GM12878 (cell line): ENCODE data around the gene HORMAD1. TPM values are rescaled to one million over a fixed set of nuclear protein-coding genes. Genes with fewer than 3 reads are reported as not detected.

Experiments
- ATAC-seq: fragments of 200-7000 bp; cut with Tn5 transposase; 3 replicates; pipeline ENCODE4 v1.9.1; 2020; ENCODE audit warnings: mild to moderate bottlenecking, moderate library complexity
- BruUV-seq: library from RNA; stranded (reverse); fragments of 400-500 nt; replicated peaks from 2 replicates; lab custom pipeline; 2021; lab: Mats Ljungman, UMichigan
- CTCF ChIA-PET: fragments of 300-600 bp; sonication (Branson Sonifier 250); formaldehyde crosslinking; extraction: SDS; loops from one replicate; lab custom pipeline; 2021; ENCODE audit warnings: inconsistent platforms; lab: Yijun Ruan, JAX
- POLR2A ChIA-PET: fragments of 350-600 bp; formaldehyde crosslinking; extraction: SDS; loops from one replicate; lab custom pipeline; 2021; ENCODE audit warnings: inconsistent platforms; lab: Charles Lee
- RAD21 ChIA-PET: fragments of 300-600 bp; sonication (Branson Sonifier 250); formaldehyde crosslinking; loops from one replicate; lab custom pipeline; 2023; ENCODE audit warnings: antibody characterized with exemption; ENCODE audit not compliant: unreplicated experiment; lab: Charles Lee
- SMC1A ChIA-PET: fragments of 300-600 bp; sonication (Branson Sonifier 250); formaldehyde crosslinking; loops from one replicate; lab custom pipeline; 2023; ENCODE audit not compliant: unreplicated experiment, uncharacterized antibody; lab: Charles Lee
- DNase-seq: peaks from one replicate; pipeline ENCODE4 v3.0.0-alpha.2; 2011; ENCODE audit warnings: low read depth, low spot score
- FAIRE-seq: peaks from 3 replicates; lab custom pipeline; 2011; peaks lifted over from hg19 to GRCh38; lab: Jason Lieb, UNC
- H2AFZ ChIP-seq: 2 replicates; pipeline ENCODE4 v1.6.0; 2011; ENCODE audit warnings: low read depth, low read length, control low read depth; ENCODE audit not compliant: control insufficient read depth
- H3K27ac ChIP-seq: 2 replicates; pipeline ENCODE4 v1.5.1; 2011; ENCODE audit warnings: control low read depth; ENCODE audit not compliant: control insufficient read depth, insufficient read depth
- H3K27me3 ChIP-seq, 2 experiments: replicated peaks in 1 of 2; 2 replicates each; pipeline versions ENCODE4 v1.6.0 to v1.6.1; 2011; ENCODE audit warnings: low read length in 1 of 2; ENCODE audit not compliant: control insufficient read depth in 2 of 2, insufficient read depth in 2 of 2
- H3K36me3 ChIP-seq, 2 experiments: 2 replicates each; pipeline ENCODE4 v1.5.1; 2011; ENCODE audit warnings: low read length in 1 of 2; ENCODE audit not compliant: control insufficient read depth in 2 of 2, insufficient read depth in 2 of 2
- H3K4me1 ChIP-seq: 2 replicates; pipeline ENCODE4 v1.6.1; 2011; ENCODE audit warnings: mild to moderate bottlenecking, low read length, moderate library complexity, mixed read lengths; ENCODE audit not compliant: control insufficient read depth, insufficient read depth
- H3K4me2 ChIP-seq: 2 replicates; pipeline ENCODE4 v1.6.0; 2011; ENCODE audit warnings: control low read depth; ENCODE audit not compliant: control insufficient read depth, insufficient read depth
- H3K4me3 ChIP-seq: fragments of 200-600 bp; sonication (generic); 2 replicates; pipeline ENCODE4 v1.5.1; 2016
- H3K79me2 ChIP-seq: 2 replicates; pipeline ENCODE4 v1.6.0; 2011; ENCODE audit warnings: low read length; ENCODE audit not compliant: control insufficient read depth, insufficient read depth
- H3K9ac ChIP-seq: 2 replicates; pipeline ENCODE4 v1.8.0; 2011; ENCODE audit warnings: low read length, control low read depth, mixed read lengths; ENCODE audit not compliant: control insufficient read depth, insufficient read depth
- H3K9me3 ChIP-seq: replicated peaks from 3 replicates; pipeline ENCODE4 v1.5.1; 2011; ENCODE audit warnings: mild to moderate bottlenecking, low read length; ENCODE audit not compliant: control insufficient read depth, insufficient read depth
- H4K20me1 ChIP-seq: 2 replicates; pipeline ENCODE4 v1.6.0; 2011; ENCODE audit not compliant: control insufficient read depth, insufficient read depth
- CREB1 ChIP-seq: IDR thresholded peaks from 2 replicates; pipeline ENCODE4 v1.6.1; 2012; ENCODE audit warnings: low read depth, mild to moderate bottlenecking, inconsistent platforms
- EZH2 ChIP-seq: IDR thresholded peaks from 2 replicates; pipeline ENCODE4 v1.6.1; 2012; ENCODE audit warnings: low read depth, mild to moderate bottlenecking, control low read depth, inconsistent platforms, low read length, borderline replicate concordance; ENCODE audit not compliant: control insufficient read depth
- FOS ChIP-seq: IDR thresholded peaks from 3 replicates; pipeline ENCODE4 v1.6.1; 2011; ENCODE audit warnings: borderline replicate concordance; ENCODE audit not compliant: insufficient read length; ENCODE audit errors: extremely low read depth
- IRF4 ChIP-seq: IDR thresholded peaks from 2 replicates; pipeline ENCODE4 v1.6.1; 2011; ENCODE audit warnings: low read depth, low read length
- MYC ChIP-seq: IDR thresholded peaks from 2 replicates; pipeline ENCODE4 v1.6.1; 2011; ENCODE audit warnings: mild to moderate bottlenecking, low read length, moderate library complexity, inconsistent platforms; ENCODE audit not compliant: insufficient read depth, insufficient replicate concordance, insufficient read length, severe bottlenecking
- SMAD5 ChIP-seq: IDR thresholded peaks from 2 replicates; pipeline ENCODE4 v1.6.1; 2016; ENCODE audit warnings: antibody characterized with exemption, low read depth
- ZNF217 ChIP-seq: fragments of 450-650 bp; IDR thresholded peaks from 2 replicates; pipeline ENCODE4 v1.6.1; 2017; ENCODE audit warnings: antibody characterized with exemption, mild to moderate bottlenecking
- ZSCAN29 ChIP-seq: fragments of 450-650 bp; IDR thresholded peaks from 2 replicates; pipeline ENCODE4 v1.6.1; 2017; ENCODE audit warnings: mild to moderate bottlenecking, moderate library complexity
- WGBS: methylation state at CpG from one replicate; pipeline ENCODE4 v1.1.6; 2016; ENCODE audit warnings: low lambda C conversion rate; ENCODE audit not compliant: insufficient replicate concordance, insufficient coverage; ENCODE audit errors: missing lambda C conversion rate; 5-methylcytosine and 5-hydroxymethylcytosine counted together
- in situ Hi-C: fragments of 300-500 bp; cut with MboI; formaldehyde crosslinking; loops from 9 replicates; pipeline ENCODE4 v1.14.3; 2018; ENCODE audit warnings: mixed read lengths
- intact Hi-C: fragments of 100-400 bp; cut with micrococcal nuclease; formaldehyde crosslinking; loops from one replicate; pipeline ENCODE4 v1.14.2; 2022; ENCODE audit not compliant: unreplicated experiment
- polyA plus RNA-seq, 11 experiments: library from polyadenylated mRNA; depleted of rRNA in 4 of 11; unstranded in 6 of 11; stranded (reverse) in 5 of 11; fragments of >200 nt; fragmentation: Nextera tagmentation in 4 of 11; fragmentation: Illumina TruSeq in 1 of 11; extraction: Ambion mirVana in 4 of 11; extraction: Trizol in 1 of 11; gene quantifications; 1 replicate in 1 of 11; 2 replicates in 10 of 11; pipeline versions ENCODE4 v1.2.1 to v1.2.3, GENCODE V29; 2011 to 2016; ENCODE audit warnings: inconsistent platforms in 2 of 11, missing spikeins in 2 of 11, low read depth in 1 of 11
- total RNA-seq, 4 experiments: library from RNA; depleted of rRNA in 3 of 4; stranded (reverse); fragments of >200 nt in 3 of 4; fragmentation: Illumina TruSeq in 1 of 4; extraction: Trizol in 1 of 4; gene quantifications; 2 replicates each; pipeline versions ENCODE4 v1.2.1 to v1.2.3, GENCODE V29; 2013 to 2021
- TF ChIP-seq, protein P1 (sequence below): fragments of 450-650 bp; IDR thresholded peaks from 2 replicates; pipeline ENCODE4 v1.6.1; 2017; ENCODE audit warnings: mild to moderate bottlenecking, moderate library complexity
- TF ChIP-seq, protein P2 (sequence below): fragments of 450-650 bp; IDR thresholded peaks from 2 replicates; pipeline ENCODE4 v1.6.1; 2018; ENCODE audit warnings: mild to moderate bottlenecking, low read depth, moderate library complexity; ENCODE audit not compliant: partially characterized antibody
- TF ChIP-seq, protein P3 (sequence below): fragments of 450-650 bp; IDR thresholded peaks from 2 replicates; pipeline ENCODE4 v1.6.1; 2017; ENCODE audit warnings: antibody characterized with exemption, mild to moderate bottlenecking, moderate library complexity

Gene HORMAD1
- total and polyA plus RNA-seq, 10 of the 15 experiments (the other 5 are each of a cell fraction or from before 2014, with no cell fraction given) = 0.08 to 0.22 (median 0.20) TPM; not detected in 6

DNA sequence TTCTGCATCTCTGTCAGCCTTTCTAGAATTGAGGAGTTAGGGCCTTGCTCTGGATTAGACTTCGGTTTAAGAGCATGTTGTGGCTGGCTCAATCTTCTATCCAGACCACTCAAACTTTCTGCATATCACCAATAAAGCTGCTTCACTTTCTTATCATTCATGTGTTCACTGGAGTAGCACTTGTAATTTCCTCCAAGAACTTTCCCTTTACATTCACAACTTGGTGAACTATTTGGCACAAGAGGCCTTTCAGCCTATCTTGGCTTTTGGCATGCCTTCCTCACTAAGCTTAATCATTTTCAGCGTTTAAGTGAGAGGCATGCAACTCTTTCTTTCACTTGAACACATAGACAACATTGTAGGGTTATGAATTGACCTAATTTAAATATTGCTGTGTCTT is 3.6 kb upstream of the HORMAD1 start:
- no peak for ATAC-seq
- FAIRE-seq = no peak
- POLR2A ChIA-PET = interaction anchor here (0.6 to 0.8 kb wide), 2 partner anchors 31 to 258 kb away, joined by 3 to 7 read pairs; no protein-coding TSS in a partner anchor
- Histone ChIP-seq H3K27ac (no peak overlapping the region), H2AFZ (no peak overlapping the region), H3K9me3 (no peaks in the 10 kb centered on the region; the same call in 2 of the 3 replicates), H3K4me1 (no peaks in the 10 kb centered on the region)
- no peak for DNase-seq
- TF ChIP-seq, protein P1, sequence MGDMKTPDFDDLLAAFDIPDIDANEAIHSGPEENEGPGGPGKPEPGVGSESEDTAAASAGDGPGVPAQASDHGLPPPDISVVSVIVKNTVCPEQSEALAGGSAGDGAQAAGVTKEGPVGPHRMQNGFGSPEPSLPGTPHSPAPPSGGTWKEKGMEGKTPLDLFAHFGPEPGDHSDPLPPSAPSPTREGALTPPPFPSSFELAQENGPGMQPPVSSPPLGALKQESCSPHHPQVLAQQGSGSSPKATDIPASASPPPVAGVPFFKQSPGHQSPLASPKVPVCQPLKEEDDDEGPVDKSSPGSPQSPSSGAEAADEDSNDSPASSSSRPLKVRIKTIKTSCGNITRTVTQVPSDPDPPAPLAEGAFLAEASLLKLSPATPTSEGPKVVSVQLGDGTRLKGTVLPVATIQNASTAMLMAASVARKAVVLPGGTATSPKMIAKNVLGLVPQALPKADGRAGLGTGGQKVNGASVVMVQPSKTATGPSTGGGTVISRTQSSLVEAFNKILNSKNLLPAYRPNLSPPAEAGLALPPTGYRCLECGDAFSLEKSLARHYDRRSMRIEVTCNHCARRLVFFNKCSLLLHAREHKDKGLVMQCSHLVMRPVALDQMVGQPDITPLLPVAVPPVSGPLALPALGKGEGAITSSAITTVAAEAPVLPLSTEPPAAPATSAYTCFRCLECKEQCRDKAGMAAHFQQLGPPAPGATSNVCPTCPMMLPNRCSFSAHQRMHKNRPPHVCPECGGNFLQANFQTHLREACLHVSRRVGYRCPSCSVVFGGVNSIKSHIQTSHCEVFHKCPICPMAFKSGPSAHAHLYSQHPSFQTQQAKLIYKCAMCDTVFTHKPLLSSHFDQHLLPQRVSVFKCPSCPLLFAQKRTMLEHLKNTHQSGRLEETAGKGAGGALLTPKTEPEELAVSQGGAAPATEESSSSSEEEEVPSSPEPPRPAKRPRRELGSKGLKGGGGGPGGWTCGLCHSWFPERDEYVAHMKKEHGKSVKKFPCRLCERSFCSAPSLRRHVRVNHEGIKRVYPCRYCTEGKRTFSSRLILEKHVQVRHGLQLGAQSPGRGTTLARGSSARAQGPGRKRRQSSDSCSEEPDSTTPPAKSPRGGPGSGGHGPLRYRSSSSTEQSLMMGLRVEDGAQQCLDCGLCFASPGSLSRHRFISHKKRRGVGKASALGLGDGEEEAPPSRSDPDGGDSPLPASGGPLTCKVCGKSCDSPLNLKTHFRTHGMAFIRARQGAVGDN = no peak
- TF ChIP-seq CREB1 (no peak), MYC (no peak), EZH2 (no peak), ZSCAN29 (no peak), FOS (no peak), IRF4 (no peak), ZNF217 (no peak), SMAD5 (no peak)
- TF ChIP-seq, protein P2, sequence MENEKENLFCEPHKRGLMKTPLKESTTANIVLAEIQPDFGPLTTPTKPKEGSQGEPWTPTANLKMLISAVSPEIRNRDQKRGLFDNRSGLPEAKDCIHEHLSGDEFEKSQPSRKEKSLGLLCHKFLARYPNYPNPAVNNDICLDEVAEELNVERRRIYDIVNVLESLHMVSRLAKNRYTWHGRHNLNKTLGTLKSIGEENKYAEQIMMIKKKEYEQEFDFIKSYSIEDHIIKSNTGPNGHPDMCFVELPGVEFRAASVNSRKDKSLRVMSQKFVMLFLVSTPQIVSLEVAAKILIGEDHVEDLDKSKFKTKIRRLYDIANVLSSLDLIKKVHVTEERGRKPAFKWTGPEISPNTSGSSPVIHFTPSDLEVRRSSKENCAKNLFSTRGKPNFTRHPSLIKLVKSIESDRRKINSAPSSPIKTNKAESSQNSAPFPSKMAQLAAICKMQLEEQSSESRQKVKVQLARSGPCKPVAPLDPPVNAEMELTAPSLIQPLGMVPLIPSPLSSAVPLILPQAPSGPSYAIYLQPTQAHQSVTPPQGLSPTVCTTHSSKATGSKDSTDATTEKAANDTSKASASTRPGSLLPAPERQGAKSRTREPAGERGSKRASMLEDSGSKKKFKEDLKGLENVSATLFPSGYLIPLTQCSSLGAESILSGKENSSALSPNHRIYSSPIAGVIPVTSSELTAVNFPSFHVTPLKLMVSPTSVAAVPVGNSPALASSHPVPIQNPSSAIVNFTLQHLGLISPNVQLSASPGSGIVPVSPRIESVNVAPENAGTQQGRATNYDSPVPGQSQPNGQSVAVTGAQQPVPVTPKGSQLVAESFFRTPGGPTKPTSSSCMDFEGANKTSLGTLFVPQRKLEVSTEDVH = no peak
- TF ChIP-seq, protein P3, sequence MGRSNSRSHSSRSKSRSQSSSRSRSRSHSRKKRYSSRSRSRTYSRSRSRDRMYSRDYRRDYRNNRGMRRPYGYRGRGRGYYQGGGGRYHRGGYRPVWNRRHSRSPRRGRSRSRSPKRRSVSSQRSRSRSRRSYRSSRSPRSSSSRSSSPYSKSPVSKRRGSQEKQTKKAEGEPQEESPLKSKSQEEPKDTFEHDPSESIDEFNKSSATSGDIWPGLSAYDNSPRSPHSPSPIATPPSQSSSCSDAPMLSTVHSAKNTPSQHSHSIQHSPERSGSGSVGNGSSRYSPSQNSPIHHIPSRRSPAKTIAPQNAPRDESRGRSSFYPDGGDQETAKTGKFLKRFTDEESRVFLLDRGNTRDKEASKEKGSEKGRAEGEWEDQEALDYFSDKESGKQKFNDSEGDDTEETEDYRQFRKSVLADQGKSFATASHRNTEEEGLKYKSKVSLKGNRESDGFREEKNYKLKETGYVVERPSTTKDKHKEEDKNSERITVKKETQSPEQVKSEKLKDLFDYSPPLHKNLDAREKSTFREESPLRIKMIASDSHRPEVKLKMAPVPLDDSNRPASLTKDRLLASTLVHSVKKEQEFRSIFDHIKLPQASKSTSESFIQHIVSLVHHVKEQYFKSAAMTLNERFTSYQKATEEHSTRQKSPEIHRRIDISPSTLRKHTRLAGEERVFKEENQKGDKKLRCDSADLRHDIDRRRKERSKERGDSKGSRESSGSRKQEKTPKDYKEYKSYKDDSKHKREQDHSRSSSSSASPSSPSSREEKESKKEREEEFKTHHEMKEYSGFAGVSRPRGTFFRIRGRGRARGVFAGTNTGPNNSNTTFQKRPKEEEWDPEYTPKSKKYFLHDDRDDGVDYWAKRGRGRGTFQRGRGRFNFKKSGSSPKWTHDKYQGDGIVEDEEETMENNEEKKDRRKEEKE = no peak
- TF ChIP-seq, all 136 proteins: peak for 0
- in situ Hi-C loops (no loop called here), intact Hi-C loops (no loop called here)
- WGBS = 100% methylated on average over 2 of the region's 2 CpGs
- H3K9ac ChIP-seq = no peak overlapping the region
- ChIA-PET CTCF (interaction anchor here (1.0 kb wide), 1 partner anchor 152 kb away, joined by 3 read pairs; no protein-coding TSS in a partner anchor), RAD21 (no interaction called here), SMC1A (interaction anchor here (0.7 to 1.3 kb wide), 2 partner anchors 11 to 103 kb away, joined by 3 to 5 read pairs; no protein-coding TSS in a partner anchor)
- no peaks in the 10 kb centered on the region for H4K20me1 ChIP-seq
- no peaks in the 10 kb centered on the region for H3K27me3 ChIP-seq
- no peaks in the 10 kb centered on the region for H3K79me2 ChIP-seq
- no peak overlapping the region for H3K4me2 ChIP-seq
- no peak overlapping the region for H3K4me3 ChIP-seq
- no peaks in the 10 kb centered on the region for H3K36me3 ChIP-seq
- BruUV-seq = no TSS peak
